ENCODE results near the gene PEAR1.

- TF ChIP-seq CTCF (conservative IDR thresholded peaks at IDR 0.05; ENCODE audit: low read depth, low read length): no peak
- TF ChIP-seq POLR2A (IDR thresholded peaks at IDR 0.05; ENCODE audit: low read depth, low read length): no peak
- no peak for TF ChIP-seq RCOR1 (IDR thresholded peaks at IDR 0.05; ENCODE audit: insufficient replicate concordance, low read length)
- no peak for TF ChIP-seq MAFK (IDR thresholded peaks at IDR 0.05; ENCODE audit: low read depth, low read length)
These were observed 4.6 kb downstream of the PEAR1 start for GRCh38 chr1:156898161-156898566.

All from IMR-90 (cell line).